SH-SY5Y (cell line): ENCODE results near the gene PPP2R5C.

Source experiments
- GATA2 ChIP-seq: IDR thresholded peaks from 2 replicates; pipeline ENCODE4 v1.6.1; 2011; ENCODE audit warnings: mild to moderate bottlenecking, low read depth, low read length
- GATA3 ChIP-seq: IDR thresholded peaks from 2 replicates; pipeline ENCODE4 v1.6.1; 2011; ENCODE audit warnings: low read depth, mild to moderate bottlenecking, low read length, moderate library complexity

DNA sequence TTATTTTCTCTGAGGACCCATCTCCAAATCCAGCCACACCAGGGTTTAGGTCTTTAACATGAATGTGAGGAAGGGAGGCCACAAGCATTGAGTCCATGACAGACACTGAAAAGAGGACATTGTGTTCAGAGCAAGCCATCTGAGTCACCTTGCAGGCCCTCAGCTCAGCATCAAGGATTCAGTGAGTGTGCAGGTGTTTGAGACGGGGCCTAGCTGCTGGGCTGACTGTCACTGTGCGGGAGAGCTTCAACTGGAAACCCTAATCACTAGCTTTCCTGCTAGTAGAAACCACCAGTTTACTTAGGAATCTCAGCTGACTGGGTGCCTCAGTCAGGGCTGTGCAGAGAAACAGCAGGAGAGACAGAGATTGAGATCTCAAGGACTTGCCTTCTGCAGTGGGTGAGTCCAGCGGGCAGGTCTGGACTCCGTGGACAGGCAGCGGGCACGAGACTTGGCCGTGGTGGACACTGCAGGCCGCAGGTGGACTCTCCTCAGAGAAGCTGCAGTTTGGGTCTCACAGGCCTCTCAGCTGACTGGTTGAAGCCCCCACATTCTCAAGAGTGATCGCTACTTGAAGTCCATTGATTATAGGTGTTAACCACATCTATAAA lies 116.8 kb downstream of the PPP2R5C start:
- TF ChIP-seq GATA3 (no peak), GATA2 (no peak)
